ENCODE measurements around the gene RANBP3.
"Not testable (repeated sequence)": the region's sequence is repeated elsewhere in the genome, so short reads cannot be mapped to it uniquely, and the experiment has no call there.

RANBP3 gene

GRCh38 chr19:5963855-5964254 is 14.1 kb downstream of the RANBP3 start:
- DNase-seq = no peak

- not testable (repeated sequence) for DNase-seq
Measured at GRCh38 chr19:5963259-5963658, 14.7 kb downstream of the RANBP3 start.

GRCh38 chr19:5961969-5962945 is 15.7 kb downstream of the RANBP3 start:
- DNase-seq = peak; percentile 39 to 52

DNA sequence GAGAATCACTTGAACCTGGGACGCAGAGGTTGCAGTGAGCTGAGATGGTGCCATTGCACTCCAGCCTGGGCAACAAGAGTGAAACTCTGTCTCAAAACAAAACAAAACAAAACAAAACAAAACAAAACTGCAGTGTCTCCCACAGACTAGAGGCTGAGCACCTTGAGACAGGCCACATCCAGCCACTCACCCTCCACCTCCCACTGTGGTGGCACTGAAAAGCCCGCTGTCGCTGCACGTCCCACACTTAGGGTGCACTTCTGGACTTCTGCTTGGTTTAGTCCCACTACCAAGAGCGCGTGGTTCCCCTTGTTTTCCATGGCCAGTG is 16.3 kb downstream of the RANBP3 start:
- not testable (repeated sequence) for DNase-seq

GRCh38 chr19:5960005-5961001 is 17.6 kb downstream of the RANBP3 start:
- DNase-seq = no peak

GRCh38 chr19:5959260-5960004 is 18.5 kb downstream of the RANBP3 start:
- DNase-seq = no peak

DNA sequence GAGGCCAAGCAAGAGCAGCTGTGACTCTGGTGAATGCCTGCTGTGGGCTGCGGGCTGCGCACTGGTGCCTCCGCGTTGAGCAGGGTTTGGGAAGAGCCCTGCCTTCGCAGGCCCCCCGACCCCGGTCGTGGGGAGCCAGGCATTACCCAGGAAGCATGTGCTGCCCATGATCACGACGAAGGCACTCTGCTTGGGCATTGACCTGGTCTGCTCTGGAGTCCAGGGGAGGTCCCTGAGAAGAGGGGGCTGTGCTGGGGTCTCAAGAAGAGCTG is 19.2 kb downstream of the RANBP3 start:
- no peak for DNase-seq

DNA sequence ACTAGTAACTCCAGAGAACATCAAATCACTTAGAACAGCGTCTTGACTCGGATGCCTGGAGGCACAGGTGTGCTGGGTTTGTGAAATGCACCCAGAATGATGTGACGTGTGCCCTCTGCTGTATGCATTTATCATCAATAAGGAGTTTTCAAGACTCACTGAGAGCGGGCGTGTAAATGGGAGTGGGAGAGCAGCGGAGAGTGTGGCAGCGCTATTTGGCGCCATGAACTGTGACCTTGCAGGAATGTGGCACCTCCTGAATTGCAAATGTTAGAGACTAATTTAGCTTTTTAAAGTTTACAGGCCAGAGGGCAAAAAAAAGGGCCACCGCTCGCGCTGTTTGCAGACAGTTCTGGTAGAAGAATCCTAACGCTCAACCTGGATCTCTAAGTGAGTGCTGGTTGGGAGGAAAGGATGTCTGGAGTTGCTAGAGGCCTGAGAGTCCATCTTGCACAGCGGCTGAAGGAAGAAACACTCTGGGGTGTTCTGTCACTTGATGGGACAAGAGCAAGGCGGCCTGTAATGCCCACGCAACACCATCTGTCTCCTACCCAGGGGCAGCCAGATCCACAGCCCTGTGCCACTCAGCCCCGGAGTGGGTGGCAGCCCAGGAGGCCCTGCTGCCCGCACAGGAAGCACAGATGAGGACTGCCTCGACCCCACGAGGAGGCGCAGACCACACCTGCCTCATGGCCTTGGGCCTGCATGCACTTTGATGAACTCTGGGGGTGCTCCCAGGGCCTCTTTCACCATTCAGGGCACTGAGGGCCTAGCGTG is 19.7 kb downstream of the RANBP3 start:
- DNase-seq = no peak

DNA sequence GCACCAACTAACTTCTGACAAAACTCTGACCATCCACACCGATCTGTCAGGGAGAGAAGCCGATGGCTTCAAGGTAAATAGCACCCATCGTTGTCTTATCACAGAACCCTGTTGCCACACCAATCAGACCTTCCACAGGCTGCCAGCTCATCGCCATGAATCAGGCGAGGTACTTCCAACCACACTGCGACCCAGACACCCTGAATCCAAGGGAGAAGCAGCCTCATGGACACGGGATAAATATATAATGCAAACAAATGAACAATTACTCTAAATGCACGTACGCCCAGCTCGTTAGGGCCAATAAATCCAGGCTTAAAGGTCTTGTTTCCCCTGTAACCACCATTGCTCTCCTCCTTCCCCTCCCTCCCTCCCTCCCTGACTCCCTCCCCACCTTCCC is 20.8 kb downstream of the RANBP3 start:
- no peak for DNase-seq

DNA sequence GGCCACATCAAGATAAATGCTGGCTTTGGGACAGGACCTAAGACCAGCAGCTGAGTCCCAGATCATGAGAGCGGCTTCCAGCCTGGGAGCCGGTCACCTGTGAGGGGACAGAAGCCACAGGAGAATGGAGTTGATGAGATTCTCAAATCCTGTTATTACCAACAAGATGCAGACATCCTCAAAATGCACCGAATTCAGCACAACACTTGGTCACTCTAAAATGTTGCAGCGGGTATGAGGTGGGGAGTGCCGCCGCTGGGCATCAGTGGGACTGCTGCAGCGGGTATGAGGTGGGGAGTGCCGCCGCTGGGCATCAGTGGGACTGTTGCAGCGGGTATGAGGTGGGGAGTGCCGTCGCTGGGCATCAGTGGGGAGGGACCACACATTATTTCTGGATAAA is 21.2 kb downstream of the RANBP3 start:
- DNase-seq = no peak

- DNase-seq = no peak
Measured at GRCh38 chr19:5956323-5956722, 21.6 kb downstream of the RANBP3 start.

DNA sequence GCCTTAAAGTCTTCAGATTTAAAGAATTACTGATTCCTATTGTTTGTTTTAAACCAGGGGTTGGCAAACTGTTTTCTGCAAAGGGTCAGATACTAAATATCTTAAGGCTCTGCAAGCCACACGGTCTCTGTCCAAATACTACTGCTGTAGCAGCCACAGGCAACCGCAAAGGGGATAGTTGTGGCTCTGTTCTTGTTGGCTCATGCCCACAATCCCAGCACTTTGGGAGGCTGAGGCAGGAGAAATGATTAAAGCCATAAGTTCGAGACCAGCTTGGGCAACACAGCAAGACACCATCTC is 22.4 kb downstream of the RANBP3 start:
- no peak for DNase-seq

GRCh38 chr19:5954293-5954692 is 23.6 kb downstream of the RANBP3 start:
- DNase-seq = no peak

DNA sequence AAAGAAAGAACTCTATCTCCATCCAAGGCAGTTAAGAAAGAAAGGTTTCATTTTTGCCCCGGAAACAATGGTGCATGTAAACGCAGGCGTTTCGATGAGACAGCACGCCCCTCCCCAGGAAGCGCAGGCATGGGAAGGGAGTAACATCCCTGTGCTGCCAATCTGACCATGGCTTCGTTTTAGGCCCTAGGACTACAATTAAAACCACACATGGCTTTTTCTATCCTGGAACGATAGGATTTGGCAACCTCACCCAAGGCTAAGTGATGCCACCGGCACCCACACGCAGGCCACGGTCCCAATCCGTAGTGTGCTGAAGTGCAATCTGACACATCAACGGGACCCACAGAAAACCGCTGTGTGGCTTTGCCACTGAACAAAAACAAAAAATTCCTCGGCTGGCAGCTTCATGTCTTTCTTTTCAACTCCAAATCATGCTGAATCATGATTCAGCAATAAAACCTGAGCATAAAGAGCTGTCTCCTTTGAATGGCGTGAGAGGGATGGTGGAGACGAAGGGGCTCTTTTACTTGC is 24.2 kb downstream of the RANBP3 start:
- DNase-seq = peak; percentile 28 to 29

- DNase-seq = no peak
Measured at GRCh38 chr19:5953030-5953589, 24.8 kb downstream of the RANBP3 start.

DNA sequence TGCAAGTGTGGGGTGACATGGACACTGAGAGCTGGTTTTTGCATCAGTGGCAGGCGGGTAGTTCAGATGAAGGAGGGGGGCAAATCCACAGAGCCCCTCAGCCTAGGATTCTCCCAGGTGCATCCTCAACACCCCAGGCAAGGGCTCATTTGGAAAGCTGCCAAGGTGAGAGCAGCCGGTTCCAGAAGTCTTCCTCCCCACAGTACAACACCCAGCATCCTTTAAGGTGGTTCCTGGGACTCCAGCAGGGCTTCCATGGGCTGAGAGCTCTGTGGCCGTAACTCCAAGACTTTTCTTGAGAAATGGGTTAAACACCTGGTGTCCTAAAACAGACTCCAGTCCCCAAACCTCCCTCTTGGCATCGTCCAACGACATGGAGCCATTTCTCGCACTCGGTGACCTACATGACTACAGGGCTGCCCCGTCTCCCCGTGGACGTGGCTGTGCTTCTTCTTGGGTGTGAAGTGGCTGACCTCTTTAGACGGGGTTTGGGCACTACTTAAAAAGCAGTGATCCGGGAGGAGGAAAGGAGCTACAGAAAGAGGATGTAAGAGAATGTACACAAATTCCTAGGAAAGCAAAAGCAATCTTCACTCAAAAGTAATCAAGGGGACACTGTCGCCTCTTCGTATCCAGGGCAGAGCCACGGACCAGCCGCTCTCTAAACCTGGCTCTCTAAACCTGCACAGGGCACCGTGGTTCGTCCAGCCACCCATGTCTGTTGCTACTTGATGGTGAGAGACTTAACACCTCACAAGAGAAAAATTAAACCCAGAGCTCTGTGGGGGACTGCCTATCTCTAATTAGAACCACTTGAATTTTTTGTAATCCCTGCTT is 25.5 kb downstream of the RANBP3 start:
- no peak for DNase-seq

DNA sequence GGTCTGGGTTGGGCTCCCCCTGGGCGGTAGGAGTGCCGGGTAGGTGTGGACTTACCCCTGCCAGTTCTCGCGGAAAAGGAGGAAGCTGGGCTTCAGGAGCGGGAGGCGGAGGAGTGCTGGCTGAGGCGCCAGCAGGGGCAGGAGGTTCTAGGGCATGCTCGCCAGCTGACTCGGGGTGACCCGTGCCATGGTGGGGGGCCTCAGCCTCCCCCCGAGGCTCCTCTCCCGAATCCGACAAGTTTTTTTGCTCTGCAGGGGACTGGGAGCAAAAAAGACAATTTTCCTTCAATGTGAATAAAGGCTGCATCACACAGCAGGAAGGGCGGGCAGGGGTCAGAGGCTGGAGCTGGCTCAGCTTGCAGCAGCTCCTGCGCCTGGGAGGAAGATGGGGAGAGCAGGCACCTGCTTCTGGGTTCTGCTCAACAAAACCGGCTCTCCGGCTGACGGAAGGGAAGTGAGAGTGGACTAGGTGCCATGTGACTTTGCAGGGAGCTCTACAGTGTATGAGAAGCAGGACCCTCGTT is 26.5 kb downstream of the RANBP3 start:
- DNase-seq = no peak

- DNase-seq = no peak
Measured at GRCh38 chr19:5950741-5951140, 27.2 kb downstream of the RANBP3 start.

- peak; percentile 13 to 15 for DNase-seq
Measured at GRCh38 chr19:5949792-5950305, 28.1 kb downstream of the RANBP3 start.

Data from activated CD4-positive, alpha-beta T cell treated with anti-CD3 and anti-CD28 coated beads, Interleukin-2, amount 50 U/mL, for 4 hours (primary cell).